T47D (cell line): ENCODE measurements around the gene LINC01488.

ENCODE experiments used
- DNase-seq, 2 experiments: peaks; one replicate each; pipeline versions ENCODE4 v3.0.0 to v3.0.0-alpha.2; 2011 to 2012; ENCODE audit warnings: low read depth in 1 of 2, low spot score in 1 of 2
- JUND ChIP-seq: IDR thresholded peaks from 2 replicates; pipeline ENCODE4 v1.6.1; 2012; ENCODE audit warnings: low read depth
- in situ Hi-C: cut with HindIII; loops from 2 replicates; pipeline ENCODE4 v1.10.0; 2016; ENCODE audit warnings: low sequenced_read_pairs, low pct_unique_long_range_greater_than_20kb

The LINC01488 gene

GRCh38 chr11:69509846-69510390 lies 28.5 kb downstream of the LINC01488 start:
- TF ChIP-seq JUND: no peak
- no peak for DNase-seq
- in situ Hi-C loops: no loop called here

GRCh38 chr11:69510471-69511357 lies 29.3 kb downstream of the LINC01488 start:
- DNase-seq: no peak
- TF ChIP-seq JUND: no peak
- in situ Hi-C loops: no loop called here

GRCh38 chr11:69511358-69512055 lies 30.0 kb downstream of the LINC01488 start:
- DNase-seq: no peak
- no peak for TF ChIP-seq JUND
- in situ Hi-C loops: no loop called here

- in situ Hi-C loops: no loop called here
- DNase-seq: no peak
- no peak for TF ChIP-seq JUND
Observed at GRCh38 chr11:69512136-69512535, 30.7 kb downstream of the LINC01488 start.

- DNase-seq: no peak
- in situ Hi-C loops: no loop called here
Observed at GRCh38 chr11:69512790-69513189, 31.3 kb downstream of the LINC01488 start.

GRCh38 chr11:69513196-69513595 lies 31.7 kb downstream of the LINC01488 start:
- no peak for DNase-seq
- in situ Hi-C loops: no loop called here
- TF ChIP-seq JUND: no peak

More at GRCh38 chr11:69512790-69513189, 31.3 kb downstream of the LINC01488 start:
- TF ChIP-seq JUND: no peak

GRCh38 chr11:69513663-69514224 lies 32.3 kb downstream of the LINC01488 start:
- no peak for TF ChIP-seq JUND
- in situ Hi-C loops: no loop called here
- DNase-seq: no peak

GRCh38 chr11:69514771-69515170 lies 33.3 kb downstream of the LINC01488 start:
- no peak for TF ChIP-seq JUND
- in situ Hi-C loops: no loop called here
- no peak for DNase-seq

GRCh38 chr11:69515271-69516245 lies 34.1 kb downstream of the LINC01488 start:
- no peak; the same call in 1 of the 2 replicates for TF ChIP-seq JUND
- DNase-seq: peak in 1 of 2 experiments; percentile 98
- in situ Hi-C loops: no loop called here

- TF ChIP-seq JUND: no peak
- in situ Hi-C loops: no loop called here
- peak in 1 of 2 experiments; percentile 83 for DNase-seq
Observed at GRCh38 chr11:69516526-69516925, 35.1 kb downstream of the LINC01488 start.

GRCh38 chr11:69518081-69518950 lies 36.9 kb downstream of the LINC01488 start:
- no peak for DNase-seq
- in situ Hi-C loops: no loop called here
- no peak for TF ChIP-seq JUND
